Activated CD8-positive, alpha-beta memory T cell treated with anti-CD3 and anti-CD28 coated beads for 24 hours (primary cell): Measurements from ENCODE around the gene TRAM2.
A peak's percentile ranks its signal among the peaks of the same experiment; 100 is the strongest.

ENCODE experiments used
- DNase-seq: peaks from one replicate; pipeline ENCODE4 v3.0.0-alpha.2; 2020

Gene TRAM2, protein sequence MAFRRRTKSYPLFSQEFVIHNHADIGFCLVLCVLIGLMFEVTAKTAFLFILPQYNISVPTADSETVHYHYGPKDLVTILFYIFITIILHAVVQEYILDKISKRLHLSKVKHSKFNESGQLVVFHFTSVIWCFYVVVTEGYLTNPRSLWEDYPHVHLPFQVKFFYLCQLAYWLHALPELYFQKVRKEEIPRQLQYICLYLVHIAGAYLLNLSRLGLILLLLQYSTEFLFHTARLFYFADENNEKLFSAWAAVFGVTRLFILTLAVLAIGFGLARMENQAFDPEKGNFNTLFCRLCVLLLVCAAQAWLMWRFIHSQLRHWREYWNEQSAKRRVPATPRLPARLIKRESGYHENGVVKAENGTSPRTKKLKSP

DNA sequence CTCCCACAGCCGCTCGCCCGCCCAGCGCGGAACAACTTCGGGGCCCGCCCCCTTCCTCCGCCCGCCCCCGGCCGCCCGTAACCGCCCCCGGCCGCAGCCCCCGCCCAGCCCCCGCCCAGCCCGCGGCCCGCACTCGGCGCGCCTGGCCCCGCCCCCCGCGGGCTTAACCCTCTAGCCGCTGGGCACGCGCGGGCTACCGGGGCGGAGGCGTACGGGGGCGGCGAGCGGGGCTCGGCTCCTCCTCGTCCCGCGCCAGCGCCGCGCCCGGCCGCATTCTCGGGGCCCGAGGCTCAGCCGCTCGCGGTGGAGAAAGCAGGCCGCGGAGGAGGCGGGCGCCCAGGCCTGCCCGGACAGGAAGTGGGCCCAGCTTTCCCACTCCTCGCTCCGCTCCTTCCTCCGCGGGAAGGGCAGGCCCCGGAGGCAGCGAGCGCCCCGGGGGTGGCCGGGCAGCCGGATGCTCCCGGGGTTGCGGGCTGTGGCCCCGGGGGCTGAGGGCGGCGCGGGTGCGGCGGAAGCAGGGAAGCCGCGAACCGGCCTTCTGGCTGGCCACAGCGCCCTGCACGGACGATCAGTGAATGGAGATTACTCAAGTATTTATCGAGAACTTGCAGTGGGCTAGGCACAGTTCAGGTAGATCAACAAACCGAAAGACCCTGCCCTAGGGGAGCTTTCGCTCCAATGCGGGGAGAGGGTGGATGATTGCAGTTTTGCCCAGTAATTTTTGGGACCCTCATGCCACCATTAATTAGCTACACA, at the start of gene TRAM2:
Gene TRAM2 (minus strand): TSS at position 39 of the 756 bp plus-strand sequence. CDS start 145 bp downstream, outside the sequence.
- peak; percentile 86 for DNase-seq

DNA sequence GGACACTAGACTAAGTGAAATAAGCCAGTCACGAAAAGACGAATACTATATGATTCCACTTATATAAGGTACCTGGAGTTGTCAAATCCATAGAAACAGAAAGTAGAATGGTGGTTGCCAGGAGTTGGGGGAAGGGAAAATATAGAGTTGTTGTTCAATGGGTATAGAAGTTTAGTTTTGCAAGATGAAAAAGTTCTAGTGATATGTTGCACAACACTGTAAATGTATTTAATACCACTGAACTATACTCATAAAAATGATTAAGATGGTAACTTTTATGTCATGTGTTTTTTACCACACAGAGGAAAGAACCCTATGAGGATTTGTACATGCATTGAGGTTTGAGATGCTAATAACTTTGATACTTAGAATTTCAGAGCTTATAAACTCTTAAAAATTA, 46.0 kb upstream of the TRAM2 start:
- no peak for DNase-seq

DNA sequence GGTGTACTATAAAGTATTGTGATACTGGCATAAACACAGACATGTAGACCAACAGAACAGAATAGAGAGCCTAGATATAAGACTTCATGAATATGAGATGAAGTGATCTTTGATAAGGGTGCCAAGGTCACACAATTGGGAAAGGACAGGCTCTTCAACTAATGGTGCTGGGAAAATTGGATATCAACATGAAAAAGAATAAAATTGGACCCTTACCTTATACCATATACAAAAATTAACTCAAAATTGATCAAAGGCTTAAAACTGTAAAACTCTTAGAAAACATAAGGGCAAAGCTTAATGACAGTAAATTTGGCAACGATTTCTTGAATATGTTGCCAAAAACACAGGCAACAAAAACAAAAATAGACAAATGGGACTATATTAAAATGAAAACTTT, 44.8 kb upstream of the TRAM2 start:
- no peak for DNase-seq

DNA sequence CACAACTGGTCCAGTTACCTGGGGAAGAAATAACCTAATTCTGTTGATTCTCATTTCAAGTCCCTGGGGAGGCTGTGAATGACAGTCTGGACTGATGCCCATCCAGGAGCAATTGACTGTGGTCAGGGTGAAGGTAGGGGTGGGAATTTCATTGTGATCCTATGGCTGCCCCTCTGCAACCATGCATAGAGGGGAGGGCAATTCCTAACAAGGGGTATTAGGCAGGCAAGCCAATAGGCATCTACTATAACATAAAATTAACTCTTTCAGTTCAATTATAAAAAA, 44.0 kb upstream of the TRAM2 start:
- DNase-seq, result no peak

DNA sequence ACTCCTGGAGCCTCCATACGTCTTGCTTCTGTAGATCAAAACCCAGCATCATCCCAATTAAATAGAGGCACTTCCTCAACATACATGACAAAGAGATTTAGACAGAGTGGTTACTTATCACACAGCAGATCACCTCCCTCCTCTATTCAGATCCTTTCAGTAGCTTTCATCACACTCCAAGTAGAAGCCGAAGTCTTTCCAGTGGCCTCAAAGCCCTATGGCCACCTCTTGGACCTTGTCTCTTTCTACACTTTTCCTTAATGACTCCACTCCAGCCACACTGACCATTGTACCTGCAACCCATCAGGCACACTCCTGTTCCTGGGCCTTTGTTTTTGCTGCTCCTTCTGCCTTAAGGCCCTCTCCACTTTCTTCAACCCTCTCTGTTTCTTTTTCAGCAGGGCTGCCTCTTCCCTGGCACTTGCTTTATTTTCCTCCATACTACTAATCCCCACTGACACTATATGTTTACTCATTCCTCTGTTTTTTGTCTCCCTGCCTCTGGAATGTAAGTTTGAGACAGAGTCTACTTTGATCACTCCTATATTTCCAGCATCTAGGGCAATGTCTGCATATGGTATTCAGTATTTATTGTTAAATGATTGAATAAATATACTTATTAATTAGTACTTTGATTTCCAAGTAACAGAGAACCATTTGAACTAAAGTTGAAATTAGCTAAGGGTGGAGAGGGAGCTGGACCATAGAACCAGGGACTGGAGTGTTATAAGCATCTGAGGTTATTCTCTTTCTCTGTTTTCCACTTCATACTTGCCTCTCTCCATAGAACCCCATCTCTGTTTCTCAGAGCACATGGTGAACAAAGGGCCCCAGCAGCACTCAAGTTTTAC, 43.4 kb upstream of the TRAM2 start:
- no peak for DNase-seq

DNA sequence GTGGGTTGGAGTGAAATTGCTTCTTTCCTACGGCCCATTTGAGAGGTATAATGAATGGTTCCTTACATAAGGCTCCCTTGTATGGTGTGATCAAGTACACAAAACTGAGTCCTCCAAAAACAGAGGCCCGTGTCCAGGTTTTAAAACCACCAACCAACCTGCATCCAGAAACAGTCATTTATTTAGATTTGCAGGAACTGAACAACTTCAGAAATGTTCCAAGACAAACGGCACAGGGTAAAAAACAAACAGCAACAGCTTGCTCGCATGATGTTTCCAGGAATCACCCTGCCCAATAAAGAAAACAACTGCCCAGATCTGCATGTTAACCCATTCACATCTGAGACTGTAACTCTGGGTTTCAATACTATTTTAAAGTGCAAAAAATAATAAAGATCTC, 40.2 kb upstream of the TRAM2 start:
- DNase-seq, result no peak

DNA sequence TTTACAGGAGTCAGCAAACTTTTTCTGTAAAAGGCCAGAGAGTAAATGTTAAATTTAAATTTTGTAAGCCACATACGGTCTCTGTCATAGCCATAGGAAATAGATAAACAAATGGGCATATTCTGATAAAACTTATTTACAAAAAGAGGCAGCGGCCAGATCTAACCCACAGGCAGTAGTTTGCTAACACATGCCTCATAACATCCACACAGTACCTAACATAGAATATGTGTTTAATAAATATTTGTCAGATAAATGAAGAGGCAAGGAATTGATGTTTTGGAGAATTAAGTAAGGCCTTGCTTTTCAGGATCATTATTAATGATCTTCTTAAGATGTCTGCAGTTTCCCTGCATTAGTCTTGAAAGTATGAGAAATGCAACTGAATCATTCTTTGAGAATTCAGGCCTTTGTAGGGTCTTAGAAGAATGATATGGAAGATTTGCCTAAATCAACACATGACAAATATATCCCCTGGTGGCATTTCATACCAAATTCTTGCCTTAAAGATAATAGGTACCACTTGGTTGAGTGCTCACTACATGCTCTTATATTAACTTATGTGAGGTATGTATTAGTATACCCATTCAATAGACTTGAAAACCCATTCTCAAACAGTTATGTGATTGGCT, 39.3 kb upstream of the TRAM2 start:
- DNase-seq, result no peak

DNA sequence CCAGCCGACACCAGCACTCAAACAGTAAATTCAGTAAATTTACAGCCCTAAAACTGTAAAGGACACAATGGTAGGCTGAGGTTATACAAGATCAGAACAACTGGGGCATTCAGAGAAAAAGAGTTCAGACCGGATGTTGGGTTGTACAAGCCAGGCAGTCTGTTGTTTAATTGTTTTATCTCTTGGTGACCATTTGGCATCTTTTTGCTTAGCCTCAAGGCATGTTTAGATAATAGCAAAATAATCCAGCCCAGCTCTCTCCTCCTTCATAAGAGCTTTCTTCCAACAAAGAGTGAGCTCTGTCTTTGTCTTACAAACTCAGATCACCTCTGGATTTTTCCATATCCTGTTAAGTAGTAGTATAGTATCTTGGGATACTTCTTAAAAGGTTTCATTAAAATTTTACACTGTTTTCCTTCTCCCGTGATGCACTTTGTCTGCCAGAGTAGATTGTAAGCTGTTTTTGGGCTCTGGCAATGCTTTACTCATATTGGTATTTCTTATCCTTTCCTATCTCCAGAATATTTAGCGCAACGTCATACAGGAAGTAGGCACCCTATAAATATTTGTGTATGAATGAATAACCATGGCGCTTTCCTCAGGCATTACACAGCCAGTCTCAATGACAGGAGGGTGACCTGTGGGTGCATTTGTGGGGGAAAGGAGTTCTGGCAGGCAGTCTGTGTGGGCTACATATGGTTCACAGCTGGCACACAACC, 35.6 kb upstream of the TRAM2 start:
- DNase-seq, result no peak

DNA sequence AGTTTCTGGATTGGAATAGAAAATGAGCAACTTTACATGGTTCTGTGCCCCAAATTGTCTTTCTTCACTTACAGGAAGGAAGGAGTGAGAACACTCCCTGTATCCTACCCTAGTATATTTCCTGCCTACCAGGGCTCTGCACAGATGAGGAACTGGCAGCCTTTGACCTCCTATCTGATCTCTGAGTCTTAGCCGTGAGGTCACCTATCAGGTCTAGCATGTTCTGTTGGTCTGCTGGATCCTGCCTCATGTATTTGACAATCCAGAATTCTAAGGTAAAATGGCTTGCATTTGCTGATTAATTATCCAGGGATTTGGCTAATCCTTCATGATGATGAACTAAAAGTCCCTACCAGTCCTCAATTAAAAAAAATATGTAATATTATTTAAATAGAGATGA, 35.0 kb upstream of the TRAM2 start:
- DNase-seq, result no peak

DNA sequence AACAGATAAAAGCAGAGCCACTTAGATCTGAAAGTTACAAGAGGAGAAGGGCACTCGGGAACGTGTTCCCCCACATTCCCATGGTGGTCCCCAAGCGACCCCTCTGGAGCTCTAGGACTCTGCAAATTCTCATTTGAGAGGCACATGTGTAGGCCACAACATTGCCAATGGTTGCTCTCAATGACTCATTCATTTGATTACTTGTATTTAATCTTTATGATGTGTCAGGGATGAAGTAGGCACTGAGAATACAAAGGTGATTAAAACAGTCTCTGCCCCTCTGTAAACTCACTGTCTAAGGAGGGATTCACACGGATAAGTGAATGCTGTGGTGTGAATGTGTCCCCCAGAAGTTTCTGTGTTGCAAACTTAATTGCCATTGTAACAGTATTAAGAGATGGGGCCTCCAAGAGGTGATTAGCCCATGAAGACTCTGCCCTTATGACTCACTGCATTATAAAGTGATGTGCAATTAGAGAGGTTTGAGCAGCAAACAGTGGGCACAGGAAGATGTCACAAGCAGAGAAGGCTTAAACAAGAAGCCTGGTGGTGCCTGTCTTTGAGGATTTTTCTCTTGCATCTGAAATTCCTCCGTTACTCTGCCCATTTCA, 34.0 kb upstream of the TRAM2 start:
- no peak for DNase-seq

DNA sequence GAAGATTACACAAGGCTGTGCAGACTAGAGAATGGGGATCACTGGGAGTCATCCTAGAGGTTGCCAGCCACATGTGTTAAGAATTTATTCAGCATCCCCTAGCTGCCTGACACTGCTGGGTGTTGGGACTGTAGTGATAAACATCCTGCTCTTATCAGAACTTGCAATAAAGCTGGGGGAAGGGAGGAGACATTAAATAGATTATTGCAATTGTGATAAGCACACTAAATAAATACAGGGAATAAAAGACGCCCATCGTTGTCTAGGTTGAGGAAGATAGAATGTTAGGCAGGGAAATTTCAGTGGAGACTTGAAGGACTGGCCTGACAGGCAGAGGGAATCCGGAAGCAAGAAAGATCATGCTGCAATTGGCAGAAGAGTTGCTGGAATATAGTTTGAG, 33.2 kb upstream of the TRAM2 start:
- DNase-seq, result no peak

DNA sequence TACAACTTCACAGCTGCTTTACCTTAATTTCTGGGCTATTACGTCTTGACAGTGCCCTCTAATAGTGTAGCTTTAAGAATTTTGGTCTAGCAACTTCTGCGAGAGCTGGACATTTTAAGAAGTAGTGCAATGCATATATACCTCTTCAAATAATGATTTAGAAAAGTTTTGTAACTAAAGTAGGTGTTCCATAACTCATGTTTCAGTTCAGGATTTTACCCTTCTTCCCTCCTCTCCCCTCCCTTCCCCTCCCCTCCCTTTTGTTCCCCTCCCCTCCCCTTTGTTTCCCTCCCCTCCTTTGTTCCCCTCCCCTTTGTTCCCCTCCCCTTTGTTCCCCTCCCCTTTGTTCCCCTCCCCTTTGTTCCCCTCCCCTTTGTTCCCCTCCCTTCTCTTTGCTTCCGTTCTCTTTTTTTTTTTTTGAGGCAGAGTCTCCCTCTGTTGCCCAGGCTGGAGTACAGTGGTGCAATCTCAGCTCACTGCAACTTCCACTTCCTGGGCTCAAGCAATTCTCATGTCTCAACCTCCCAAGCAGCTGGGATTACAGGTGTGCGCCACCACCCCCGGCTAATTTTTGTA, 28.8 kb upstream of the TRAM2 start:
- no peak for DNase-seq

DNA sequence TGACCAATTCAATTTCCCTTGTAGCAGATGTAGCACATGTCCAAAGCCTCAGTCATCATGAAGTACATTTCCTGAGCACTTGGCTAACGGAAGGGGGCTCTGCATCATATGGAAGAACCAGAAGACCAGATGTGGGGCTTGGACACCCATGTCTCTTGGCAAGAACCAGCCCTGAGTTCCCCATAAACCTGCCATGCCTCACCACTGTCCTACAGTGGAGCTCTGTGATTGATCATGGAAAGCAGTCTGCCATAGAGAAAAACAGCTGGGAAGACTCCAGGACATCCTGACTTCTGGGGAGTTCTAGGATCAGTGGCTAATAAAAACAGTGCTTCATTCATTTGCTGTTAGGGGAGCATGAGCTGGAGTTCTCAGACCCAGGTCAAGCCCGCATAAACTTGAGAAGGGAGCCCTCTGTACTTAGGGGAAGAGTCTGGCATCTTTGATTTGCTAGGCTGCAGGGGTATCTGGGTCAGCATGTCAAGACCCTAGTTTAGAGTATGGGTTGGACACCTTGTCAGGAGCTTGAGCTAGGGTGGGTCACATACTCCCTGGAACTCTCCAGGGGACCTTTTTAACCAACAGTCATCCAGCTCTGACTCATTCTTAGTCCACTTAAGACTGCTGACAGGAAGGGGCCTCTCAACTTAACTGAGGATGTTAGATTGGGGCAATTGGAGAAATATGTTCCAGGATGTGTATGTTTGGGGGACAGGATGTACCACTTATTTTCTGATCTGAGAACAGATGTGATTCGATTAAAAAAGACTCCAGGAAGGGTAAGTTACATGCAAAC, 26.3 kb upstream of the TRAM2 start:
- no peak for DNase-seq

DNA sequence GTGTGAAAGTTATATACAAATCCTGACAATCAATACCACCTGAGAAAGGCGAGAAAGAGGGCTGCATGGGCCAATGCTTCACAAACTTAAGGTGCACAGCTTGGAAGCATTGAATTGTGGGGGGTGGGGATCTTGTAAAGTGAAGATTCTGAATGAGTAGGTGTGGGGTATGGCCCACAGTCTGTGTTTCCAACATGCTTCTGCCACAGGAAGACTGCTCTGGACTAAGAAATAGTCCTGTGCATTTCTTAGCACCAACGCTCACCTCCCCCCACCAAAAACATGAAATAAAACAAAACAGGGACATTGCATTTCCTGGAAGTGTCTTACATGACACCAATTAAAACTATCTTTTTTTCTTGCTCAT, 21.9 kb upstream of the TRAM2 start:
- DNase-seq, result no peak

DNA sequence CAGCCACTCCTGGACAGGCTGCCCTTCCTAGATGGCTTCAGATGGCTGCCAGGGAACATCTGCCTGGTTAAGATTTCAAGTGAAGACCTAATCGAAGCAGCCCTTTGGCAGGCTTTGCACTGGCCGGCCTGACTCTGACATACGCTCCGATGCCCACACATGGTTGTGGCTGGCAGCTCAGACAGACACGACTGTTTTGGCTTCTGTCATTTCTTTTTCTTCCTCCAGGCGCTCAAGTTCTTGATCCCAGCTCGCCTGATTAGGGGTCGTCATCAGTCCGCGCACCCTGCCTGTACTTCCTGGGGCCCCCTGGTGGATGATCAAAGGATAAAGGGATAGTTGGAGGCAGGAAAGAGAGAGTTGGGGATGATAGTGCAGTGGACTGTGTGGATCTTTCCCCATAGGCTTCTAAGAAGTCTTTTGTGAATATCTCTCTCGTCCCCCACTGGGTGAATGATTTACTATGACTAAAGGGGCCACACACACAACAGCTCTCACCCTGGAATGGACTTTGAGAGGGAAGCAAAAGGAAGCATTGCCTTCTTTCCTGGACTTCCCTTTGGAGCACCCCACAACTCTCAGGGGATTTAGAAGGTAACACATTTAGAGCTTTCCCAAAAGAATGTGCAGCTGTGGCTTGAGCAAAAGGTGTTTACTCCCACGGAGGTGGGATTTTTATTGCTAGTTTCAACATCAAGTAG, 21.4 kb upstream of the TRAM2 start:
- DNase-seq, result peak; percentile 65

DNA sequence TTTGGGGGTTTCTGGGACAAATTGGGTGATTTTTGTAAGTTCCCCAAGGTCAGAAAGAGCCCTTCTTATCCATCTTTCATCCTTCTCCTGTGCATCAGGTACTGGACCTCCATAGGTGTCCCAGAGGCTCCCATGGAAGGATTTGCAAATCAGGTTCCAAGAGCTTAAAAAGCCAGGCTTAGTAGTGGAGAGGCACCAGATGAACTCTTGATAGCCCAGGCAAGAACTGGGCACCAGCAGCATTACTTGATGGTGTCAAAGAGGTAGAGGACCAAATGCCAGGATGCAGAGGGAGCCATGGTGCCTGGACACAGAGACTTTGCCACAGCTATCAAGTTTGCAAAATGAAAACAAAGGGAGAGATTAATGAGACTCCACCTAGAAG, 20.9 kb upstream of the TRAM2 start:
- DNase-seq, result no peak

DNA sequence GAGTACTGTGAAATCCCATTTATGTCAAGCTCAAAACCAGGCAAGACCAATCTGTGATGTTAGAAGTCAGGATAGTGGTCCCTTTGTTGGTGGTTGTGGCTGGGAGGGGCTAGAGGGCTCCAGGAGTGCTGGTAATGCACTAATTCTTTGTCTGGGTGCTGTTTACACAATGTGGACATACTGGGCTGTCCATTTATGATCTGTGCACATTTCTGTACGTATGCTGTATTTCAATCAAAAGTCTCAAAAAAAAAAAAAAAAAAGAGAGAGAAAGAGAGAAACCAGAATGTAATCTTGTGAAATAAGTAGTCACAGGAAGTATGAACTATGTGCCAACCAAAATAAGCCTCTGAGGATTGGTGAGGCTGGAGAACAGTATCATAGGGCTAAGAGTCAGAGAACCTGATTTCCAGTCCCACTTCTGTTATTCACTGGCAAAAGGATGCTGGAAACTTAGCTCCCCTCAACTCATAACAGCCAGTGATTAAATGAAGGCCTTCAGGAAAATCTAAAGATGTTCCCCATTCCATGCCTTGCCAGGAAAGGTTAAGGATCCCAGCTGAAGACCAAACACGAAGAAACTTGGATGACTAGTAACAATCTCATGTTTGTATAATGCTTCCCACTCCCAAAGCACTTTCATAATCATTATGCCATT, 19.6 kb upstream of the TRAM2 start:
- DNase-seq, result no peak

DNA sequence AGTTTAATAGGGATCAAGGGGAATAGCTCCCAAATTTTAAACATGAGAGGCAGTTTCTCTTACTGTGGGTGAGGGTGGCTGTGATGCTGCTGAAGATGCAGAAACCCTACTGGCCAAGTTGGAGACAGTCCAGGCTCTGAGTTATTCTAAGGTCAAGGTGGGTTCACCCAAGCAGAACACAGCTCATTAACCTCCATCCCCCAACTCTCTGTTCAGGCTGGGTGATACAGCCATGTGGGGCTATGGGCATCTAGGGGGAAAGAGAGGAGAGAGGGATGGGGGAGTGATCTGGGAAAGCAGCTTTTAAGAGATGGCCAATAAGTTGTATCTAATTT, 18.9 kb upstream of the TRAM2 start:
- no peak for DNase-seq

DNA sequence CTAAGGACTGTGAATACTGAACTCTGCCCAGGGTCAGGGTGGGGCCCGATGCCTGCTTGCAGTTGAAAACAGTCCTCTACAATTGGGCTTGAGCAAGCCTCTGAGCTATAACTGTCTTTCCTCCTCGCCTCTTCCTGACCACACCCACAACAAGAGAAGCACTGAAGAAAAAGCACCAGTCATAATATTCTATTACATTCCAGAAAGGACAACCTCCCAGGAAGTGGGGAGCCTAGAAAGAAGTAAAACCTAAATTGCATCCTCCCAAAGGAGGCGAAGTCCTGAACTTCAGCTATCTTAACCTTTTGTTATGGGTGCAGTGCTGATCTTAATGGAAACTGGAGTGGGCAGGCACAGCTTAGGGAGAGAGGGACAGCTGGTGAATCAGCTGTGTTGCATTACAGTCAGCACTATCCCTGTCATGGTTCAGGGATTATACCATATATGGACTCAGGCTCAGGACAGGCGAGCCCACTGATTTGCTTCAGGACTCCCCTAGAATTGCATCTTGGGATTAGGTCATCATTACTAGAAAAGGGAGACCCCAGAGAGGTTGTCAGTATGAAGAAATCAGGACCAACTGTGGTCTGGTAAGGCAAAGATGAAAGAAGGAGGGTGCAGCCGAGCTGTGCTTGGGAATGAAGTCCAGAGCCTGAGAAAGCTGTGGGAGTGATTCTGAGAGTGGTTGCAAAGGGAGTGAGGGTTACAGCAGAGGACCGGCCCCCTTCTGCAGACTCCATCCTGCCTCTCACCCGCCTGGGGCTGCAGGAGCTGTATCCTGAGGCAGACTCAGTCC, 18.3 kb upstream of the TRAM2 start:
- no peak for DNase-seq
